D341Med (cell line): Measurements from ENCODE around the gene SHISA4.

Source experiments
- DNase-seq: peaks from one replicate; pipeline ENCODE4 v3.0.0; 2012; ENCODE audit warnings: low spot score

Gene SHISA4

DNA sequence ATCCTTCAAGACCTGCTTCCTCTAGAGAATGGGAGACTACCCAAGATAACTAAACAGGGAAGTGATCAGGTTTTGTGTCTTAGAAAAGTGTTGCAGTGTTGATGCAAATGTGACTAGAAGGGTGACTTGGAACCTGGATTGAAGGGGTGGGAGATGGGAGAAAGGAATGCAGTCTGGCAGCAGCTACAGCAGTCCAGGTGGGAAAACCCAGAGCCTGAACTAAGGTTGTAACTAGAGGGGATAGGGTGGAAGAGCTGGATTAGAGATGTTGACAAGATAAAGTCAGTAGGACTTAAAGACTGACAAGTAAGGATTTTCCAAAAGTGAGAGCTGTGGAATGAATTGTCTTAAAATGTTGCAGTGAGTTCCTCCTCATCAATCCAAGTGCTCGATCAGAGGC, 7.1 kb upstream of the SHISA4 start:
- no peak for DNase-seq

DNA sequence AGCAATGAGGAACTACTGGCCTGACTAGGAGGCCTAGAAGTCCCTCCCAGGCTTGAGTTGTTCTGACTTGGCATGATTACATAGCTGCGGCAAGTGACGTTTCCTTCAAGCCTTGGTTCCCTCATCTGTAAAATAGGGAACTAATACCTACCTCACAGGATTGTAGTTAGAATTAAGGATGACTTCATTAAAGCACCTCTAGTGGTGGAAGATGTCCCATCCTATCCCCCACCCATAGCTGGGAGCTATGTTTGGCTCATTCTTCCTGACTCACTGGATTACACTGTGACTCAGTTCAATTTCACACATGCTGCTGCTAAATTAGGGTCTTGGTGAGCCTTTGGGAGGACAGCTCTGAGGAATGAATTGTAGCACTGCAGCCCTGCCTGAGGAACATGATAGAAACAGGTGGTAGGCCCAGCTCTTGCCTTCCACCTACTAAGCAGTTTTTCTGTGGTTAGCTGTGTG, 6.0 kb upstream of the SHISA4 start:
- DNase-seq = no peak

DNA sequence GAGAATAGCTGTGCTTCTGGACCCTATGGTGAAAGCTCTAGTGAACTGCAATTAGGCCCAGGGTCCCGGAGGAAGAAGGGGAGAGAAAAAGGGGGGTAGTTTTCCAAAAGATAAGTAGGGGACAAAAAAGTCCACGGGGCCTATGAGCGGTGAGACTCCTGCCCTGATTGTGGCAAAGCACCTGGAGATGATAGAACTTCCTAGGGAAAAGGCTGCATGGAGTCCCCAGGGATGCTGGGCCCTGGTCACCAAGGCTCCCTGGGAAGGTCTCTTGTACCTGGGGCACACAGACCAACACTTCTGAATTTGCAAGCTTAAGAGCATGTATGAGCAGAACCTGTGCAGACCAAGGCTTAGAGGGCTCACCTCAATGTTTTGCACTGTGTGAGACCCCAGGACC, 5.4 kb upstream of the SHISA4 start:
- DNase-seq = no peak

DNA sequence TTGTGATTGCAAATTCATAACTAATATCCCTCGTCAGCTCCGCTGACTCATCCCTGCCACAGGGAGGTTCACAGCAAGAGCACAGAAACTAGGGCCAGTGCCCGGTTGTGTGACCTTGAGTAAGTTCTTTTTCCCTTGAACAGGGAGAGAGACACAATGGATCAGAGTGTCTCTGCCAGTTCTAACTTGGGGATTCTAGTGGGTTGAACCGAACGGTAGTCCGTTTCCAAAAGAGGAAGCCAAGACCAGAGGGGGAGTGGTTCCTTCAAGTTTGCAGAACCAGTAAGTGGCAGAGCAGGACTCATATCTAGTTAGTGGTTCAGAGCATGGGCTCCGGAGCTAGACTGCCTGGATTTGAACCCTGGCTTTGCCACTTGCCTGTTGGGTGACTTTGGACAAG, 4.9 kb upstream of the SHISA4 start:
- no peak for DNase-seq

DNA sequence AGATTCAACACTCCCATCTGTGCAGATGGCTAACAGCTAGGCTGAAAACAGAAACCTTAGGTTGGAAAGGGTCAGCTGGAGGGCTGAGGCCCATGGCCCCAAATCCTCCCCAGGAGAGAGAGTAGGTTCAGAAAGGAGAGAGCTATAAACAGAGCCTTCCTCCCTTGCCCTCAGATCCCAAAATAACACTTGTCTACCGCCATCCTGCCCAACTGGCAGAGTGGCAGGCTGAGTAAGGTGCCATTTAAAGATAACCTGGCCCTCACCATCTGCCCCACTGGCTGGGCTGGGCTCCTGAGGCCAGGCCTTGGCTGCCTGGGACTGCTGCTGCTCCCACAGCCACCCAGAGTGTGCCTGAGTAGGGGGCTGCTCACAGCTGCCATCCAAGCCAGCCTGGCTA, 4.3 kb upstream of the SHISA4 start:
- DNase-seq = peak; percentile 51

DNA sequence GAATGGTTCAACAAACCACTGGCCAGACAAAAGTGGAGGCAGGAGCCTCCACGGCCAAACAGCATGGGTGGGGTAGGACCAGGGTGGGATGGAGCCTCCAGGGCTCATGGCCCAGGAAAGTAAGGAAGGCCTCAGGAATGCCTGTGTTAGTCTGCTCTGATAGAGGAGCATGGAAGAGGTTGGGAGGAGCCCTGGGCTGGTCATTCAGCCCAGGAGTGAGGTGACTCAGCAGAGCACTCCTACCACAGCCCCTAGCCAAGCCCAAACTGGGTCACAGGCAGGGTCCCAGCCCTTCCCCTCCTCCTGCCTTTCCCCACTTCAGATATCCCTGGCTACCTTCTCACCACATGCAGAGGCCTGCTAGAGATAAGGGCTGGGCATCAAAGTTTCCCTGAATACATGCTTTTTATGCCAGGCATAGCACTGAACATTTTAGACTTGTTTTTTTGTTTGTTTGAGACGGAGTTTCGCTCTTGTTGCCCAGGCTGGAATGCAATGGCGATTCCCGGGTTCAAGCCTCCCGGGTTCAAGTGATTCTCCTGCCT, 3.1 kb upstream of the SHISA4 start:
- peak; percentile 46 for DNase-seq

DNA sequence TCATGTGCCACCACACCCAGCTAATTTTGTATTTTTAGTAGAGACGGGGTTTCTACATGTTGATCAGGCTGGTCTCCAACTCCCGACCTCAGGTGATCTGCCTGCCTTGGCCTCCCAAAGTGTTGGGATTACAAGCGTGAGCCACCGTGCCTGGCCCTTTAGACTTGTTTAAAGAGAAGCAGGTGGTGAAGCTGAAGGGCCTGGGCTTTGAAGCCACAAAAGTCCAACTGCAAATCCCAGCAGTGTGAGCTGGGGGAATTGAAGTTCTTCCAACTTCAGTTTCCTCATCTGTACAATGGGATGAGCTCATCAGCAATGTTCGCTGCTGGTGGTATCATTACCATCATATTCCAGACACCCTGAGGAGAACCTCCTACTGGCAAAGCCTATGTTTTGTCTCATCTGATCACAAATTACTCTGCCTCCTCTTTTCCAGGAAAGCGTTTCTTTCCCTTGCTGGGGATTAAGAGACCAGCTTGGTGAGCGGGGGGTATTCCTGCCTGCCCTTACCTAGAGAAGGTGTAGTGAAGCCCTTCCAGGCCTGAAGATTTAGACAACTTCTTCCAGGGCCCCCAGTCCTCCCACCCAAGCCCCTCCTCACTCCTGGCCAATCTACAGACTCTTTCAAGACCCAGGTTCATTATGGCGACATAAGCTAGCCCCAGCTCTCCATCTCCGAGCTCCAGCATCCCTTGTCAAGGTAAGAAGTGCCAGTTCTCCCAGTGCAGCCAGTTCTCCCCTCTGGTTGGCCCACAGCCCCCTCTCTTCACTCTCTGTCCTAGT, 2.4 kb upstream of the SHISA4 start:
- no peak for DNase-seq

DNA sequence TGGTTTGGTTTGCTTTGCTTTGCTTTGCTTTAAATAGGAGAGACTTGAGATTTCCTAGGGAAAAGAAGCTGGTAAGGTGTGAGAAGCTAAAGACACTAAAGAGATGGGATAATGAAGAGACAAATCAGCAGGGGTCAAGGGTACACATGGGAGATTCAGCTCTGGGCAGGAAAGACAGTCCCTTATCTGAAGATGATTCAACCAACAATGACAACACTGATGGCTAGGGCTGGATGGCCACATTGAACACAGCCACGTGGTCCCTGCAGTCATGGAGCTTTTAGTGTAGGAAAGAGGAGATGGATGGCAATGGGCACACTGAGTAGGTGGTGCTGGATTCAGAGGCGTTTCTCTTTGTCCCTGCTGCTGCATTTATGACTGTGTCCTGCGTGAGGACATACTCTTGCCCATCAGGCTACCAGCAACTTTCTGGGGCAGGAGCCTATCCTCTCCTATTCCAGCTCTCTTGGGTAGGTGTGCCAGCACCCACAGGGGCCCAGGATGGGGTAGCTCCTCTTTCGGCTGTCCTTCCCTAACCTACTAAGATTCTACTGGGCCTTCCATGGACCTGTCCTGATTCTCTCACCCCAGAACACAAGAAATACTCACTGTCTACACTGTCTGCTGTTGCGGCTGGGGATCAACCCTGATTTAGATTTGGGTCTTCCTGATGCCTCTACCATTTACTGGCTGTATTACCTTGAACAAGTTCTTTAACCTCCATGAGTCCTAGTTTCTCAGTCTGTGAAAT, 1.4 kb upstream of the SHISA4 start:
- no peak for DNase-seq

DNA sequence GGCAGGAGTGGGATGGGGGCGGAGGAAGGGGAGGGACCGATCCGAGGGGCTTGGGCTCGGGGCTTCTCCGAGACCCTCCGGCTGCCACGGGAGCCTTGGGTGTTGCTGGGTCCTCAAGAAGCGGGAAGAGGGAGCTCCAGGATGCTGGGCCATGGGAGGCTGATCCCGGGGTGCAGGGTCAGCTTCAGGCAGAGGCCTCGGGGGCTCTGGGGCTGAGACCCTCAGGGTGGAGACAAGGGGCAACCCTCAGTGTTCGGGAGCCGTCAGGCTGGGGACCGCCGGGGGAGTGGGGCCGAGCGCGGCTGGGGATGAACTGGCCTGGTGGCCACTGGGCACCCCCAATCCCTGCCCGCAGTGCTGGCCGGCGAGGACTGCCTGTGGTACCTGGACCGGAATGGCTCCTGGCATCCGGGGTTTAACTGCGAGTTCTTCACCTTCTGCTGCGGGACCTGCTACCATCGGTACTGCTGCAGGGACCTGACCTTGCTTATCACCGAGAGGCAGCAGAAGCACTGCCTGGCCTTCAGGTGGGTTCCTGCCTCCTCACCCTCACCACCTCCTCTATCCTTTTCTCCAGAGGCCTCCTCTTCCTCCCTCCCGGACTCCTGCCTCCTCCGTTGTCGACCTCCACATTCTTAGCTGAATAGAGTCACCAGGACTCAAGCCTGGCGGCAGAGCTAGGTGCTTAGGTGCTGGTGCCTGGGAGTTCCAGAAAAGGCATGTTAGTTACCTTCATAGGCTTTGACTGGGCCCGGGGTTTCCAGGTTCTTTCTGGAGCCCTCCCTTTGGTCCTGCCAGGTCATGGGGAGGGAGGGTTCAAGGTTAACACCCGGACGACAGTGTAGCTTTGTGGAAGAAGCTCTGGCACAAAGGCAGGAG, 631 bp downstream of the SHISA4 start:
- DNase-seq = no peak

DNA sequence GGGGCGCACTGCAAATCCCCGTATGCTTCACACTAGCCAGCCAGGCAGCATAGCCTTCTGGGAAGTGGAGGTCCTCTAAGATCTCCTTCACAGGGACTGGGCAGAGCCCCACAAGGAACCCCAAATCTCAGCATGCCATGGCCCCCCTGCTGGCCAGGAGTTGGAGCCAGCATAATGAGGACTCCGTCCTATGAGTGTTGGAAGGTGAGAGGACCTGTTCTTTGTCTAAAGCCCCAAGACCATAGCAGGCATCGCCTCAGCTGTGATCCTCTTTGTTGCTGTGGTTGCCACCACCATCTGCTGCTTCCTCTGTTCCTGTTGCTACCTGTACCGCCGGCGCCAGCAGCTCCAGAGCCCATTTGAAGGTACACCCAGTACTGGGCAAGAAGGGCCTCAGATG, 1.5 kb downstream of the SHISA4 start:
- DNase-seq = no peak

DNA sequence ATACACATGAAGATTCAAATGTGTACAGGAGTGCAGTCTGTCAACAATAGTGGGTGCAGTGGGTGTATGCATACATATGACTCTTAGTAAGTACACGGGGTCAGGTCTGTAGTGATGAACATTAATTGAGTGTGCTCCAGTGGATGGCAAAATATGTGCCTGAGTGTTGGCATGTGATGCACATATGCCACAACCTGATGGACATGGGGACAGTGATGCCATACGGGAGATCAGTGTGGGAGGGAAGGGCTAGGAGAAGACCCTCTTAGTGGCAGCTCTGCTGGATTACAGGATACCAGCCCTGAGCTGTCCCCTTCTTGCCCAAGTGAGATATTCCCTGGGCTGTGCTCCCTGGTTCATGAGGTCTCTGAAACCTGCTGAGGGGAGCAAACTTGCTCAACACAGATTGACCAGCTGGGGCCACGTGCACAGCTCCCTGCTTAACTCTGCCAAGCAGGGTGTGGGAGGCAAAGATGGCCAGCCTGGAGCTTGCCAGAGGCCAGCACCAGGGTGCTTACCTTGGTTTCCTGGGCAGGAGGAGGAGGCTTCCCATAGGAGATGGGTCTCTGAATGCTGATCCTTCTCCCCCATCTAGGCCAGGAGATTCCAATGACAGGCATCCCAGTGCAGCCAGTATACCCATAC, 2.2 kb downstream of the SHISA4 start:
- DNase-seq = no peak

DNA sequence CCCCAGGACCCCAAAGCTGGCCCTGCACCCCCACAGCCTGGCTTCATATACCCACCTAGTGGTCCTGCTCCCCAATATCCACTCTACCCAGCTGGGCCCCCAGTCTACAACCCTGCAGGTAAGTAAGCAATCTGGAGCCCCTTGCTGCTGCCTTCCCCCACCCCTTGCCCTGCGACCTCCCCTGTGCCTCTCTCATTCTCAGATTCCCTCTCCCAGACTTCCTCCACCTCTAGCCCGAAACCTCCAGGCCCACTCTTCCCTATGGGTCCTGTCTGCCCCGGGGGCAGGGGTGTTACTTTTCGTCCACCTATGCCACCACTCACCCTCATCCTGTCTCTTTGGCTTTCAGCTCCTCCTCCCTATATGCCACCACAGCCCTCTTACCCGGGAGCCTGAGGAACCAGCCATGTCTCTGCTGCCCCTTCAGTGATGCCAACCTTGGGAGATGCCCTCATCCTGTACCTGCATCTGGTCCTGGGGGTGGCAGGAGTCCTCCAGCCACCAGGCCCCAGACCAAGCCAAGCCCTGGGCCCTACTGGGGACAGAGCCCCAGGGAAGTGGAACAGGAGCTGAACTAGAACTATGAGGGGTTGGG, 2.9 kb downstream of the SHISA4 start:
- DNase-seq = no peak

DNA sequence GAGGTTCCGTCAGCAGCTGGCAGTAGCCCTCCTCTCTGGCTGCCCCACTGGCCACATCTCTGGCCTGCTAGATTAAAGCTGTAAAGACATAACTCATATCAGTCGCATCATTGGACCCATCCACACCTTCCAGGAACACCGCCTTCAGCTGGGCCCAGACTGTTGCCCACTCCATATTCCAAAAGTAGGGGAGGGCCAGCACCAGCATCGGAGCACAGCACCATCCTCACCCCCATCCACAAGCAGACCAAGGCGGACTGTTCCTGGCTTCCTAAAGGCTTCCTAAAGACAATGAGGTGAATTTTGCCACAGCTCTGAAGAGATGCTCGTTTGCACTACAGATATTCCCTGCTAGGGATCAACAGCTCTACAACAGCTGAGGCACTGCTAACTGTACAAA, 3.5 kb downstream of the SHISA4 start:
- DNase-seq = no peak

DNA sequence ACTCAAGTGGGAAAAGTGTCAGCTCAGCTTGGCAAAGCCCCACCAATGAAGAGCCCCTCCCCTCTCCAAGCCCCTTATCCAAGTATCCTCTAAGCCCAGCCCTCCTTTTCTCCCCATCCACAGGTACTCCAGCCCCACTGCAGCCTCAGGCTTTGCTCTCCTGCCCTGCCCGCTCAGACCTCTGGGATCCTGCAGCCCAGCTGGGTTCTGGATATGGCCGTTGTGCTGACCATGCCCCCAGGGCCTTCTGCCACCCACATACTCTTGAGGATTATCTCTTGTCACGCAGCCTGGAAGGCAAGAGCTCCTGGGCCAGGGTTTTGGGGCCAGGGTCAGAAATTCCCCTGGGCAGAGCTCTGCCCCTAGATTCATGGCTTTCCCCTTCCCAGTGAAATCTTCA, 4.7 kb downstream of the SHISA4 start:
- DNase-seq = no peak

DNA sequence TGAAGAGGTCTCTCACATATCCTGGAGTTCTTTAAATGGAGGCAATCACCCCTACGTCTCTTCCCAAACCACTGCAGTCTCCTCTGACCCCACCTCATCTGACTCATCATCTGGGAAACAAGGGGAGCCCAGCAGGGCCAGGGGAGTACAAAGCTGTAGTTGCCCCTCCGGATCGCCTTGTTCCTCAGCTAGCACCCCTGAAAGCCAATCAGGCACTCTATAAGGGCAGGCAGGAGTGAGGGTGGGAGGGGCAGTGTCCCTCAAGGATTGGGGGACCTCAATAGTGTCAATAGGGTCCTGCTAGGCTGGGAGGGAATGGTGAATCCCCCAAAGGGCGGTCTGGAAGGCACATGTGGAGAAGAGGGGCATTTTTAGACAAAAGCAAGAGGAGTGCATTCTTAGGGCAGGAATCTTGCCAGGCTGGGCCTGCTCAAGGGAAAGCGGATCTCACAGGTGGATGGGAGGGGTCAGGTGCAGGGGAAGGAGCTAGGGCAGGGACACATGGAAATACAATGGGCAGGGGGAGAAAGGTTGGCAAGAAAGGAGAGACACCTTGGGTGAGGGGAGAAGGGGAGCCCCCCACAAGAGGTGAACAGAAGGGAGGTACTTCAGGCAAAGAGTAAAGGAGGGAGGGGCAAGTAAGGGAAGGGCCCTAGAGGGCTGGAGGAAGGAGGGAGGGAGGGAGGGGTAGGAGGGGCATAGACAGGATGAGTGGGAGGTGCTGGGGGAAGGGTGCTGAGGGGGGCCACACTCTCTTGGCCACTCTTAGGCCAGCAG, 5.8 kb downstream of the SHISA4 start:
- DNase-seq = no peak

DNA sequence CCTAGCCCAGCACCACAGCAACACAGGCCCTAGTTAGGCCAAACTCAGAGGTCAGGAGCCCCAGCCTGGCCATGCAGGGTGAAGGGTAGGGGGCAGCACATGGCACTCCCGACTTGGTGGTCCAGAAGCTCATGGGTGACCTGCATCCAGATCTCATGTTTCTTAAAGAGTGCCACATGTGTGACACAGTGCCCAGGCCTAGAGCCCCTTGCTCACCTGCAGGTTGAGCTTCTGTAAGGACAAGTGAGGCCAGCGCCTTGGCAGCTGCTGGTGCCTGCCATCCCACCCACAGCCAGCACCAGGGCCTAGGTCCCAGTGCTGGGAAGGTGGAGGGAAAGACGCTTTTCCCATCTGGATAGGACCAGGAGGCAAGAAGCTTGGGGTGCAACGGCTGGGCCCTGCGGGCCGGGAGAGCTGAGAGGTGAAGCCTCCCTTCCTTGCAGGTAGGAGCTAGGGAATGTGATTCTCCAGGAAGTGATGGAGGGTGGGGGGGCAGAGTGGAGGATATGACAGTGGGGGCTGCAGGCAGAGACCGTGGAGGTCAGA, 6.5 kb downstream of the SHISA4 start:
- no peak for DNase-seq

DNA sequence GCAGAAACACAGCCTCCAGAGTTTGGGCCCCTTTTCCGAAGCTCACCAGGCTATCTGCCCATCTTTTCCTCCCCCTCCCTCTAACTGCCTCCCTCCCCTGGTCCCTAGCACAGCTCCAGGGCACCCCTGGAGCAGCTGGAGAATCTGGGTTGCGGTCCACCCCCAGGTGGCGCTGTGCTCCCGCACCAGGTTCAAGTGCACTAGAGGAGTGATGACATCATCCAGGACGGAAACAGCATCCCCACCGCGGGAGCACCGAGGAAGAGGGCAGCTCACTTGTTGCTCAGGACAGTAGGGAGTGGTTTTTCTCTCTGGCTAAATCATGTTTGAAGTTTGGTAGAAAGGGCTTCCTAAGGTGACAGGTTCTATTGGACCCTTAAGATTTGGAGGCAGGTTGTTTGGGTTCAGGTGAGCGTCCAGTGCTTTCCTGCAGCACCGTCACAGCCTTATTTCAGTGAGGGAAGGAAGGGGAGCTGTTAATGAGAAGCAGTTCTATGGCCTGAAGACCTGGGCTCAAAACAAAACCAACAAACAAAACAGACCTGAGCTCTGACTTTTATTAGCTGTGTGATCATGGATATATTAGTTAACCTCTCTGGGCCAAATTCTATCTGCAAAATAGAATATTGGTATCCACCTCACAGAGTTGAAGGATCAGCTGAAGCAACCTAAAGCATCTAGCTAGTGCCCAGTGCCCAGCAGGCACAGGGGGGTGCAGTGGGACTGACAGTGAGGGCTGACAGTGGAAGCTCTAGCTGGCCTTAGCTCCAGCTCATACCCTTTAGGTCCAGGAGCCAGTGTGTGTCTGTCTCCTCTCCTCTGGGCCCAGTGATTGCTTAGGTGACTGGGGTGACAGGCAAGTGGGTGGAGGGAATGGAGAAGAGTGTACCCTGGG, 7.5 kb downstream of the SHISA4 start:
- DNase-seq = peak; percentile 95

DNA sequence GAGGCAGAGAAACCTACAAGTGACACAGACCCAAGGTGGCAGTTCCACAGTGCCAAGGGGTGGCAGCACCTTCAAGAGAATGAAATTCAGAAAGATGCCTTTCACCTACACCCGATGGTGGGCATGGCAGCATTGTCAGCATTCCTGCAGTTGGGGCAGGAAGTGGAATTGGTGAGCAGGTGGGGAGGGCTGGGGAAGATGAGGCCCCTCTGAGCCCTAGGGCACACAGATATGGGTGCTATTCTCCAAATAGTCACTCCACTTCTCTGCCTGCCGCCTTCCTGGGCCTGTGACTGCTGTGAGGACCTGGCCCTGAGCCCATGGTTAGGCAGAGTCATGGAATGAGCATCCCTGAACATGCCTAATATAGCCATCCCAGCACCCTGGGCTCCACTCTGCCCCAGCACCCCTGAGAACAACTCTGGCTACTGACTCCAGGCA, 8.3 kb downstream of the SHISA4 start:
- peak; percentile 73 for DNase-seq

DNA sequence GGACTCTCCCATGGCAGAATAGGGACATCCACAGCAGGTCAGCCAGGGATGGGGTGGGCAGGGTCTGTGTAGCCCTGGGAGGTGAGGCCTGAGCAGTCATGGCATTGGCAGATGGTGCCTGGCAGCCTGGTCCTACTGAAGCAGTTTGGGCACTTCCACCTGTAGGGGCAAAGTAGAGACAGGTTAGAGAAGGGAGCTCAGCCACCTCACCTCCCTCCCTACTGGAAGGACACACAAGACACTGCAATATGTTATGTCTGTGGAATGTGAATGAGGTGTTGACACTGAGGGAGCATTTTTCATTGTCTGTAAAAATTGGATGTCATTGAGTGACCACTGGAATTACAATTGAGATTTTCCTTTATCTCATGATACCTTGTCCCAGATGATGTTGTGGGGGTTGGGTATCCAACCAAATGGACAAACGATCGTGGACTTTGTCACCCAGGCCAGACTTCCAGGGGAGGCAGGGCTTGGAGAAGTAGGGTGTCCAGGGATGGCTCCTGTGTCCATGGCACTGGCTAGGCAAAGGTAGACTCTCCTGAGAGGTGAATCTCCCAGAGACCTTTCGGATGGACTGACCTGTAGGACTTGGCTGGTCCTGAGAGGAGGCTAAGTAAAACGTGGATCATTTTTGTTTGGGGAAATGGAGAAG, 9.7 kb downstream of the SHISA4 start:
- no peak for DNase-seq
